Measurements from ENCODE around the gene PTPRC.

DNA sequence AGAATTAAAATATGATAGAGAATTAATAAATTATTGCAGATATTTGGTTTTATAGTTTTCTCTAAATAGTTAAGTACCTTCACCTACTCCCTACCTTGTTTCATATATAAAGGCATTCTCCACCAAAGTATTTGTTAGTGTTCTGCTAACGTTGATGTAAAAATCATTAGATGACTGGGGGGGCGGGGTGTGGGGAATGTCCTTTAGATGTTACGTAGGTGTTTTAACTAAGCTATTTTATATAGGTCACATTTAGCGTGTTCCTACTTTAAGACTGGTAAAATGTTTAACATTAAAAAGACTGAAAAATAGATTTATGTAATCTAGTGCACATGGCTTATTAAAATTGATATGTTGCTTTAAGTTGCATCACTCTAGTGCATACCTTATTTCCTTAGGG lies 48.6 kb downstream of the PTPRC start:
- TF ChIP-seq TAF1 (IDR thresholded peaks at IDR 0.05; ENCODE audit: borderline replicate concordance, low read depth, low read length) (no peak), POLR2A (IDR thresholded peaks at IDR 0.05; ENCODE audit: low read depth, low read length) (no peak), POLR2AphosphoS5 (IDR thresholded peaks at IDR 0.05; ENCODE audit: low read depth, low read length) (no peak)

Measured in GM12892 (cell line).